LNCAP (cell line): Measurements from ENCODE around the gene ADM2.

ENCODE experiments used
- TF ChIP-seq, protein P1 (sequence below): fragments of 450-650 bp; IDR thresholded peaks from 2 replicates; pipeline ENCODE4 v1.5.1; 2017; ENCODE audit warnings: mild to moderate bottlenecking

The ADM2 gene

DNA sequence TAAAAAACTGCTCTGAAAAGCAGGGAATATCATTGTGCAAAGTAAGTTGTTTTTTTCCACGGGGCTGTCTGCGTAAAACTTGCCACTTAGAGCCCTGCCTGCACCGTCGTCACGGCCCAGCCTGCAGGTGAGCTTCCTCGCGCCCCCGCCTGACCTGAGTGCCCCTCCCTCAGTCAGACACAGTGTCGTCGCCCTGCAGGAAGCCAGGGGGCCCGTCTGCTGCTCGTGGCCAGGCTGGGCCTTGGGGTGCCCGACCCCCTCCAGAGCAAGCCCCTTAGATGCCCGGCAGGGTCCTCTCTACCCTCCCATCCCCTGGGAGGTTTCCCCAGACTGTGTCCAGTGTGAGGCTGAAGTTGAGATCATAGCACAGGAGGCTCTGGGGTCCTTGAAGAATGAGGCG, 38.1 kb upstream of the ADM2 start:
- TF ChIP-seq, protein P1, sequence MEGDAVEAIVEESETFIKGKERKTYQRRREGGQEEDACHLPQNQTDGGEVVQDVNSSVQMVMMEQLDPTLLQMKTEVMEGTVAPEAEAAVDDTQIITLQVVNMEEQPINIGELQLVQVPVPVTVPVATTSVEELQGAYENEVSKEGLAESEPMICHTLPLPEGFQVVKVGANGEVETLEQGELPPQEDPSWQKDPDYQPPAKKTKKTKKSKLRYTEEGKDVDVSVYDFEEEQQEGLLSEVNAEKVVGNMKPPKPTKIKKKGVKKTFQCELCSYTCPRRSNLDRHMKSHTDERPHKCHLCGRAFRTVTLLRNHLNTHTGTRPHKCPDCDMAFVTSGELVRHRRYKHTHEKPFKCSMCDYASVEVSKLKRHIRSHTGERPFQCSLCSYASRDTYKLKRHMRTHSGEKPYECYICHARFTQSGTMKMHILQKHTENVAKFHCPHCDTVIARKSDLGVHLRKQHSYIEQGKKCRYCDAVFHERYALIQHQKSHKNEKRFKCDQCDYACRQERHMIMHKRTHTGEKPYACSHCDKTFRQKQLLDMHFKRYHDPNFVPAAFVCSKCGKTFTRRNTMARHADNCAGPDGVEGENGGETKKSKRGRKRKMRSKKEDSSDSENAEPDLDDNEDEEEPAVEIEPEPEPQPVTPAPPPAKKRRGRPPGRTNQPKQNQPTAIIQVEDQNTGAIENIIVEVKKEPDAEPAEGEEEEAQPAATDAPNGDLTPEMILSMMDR = no peak

DNA sequence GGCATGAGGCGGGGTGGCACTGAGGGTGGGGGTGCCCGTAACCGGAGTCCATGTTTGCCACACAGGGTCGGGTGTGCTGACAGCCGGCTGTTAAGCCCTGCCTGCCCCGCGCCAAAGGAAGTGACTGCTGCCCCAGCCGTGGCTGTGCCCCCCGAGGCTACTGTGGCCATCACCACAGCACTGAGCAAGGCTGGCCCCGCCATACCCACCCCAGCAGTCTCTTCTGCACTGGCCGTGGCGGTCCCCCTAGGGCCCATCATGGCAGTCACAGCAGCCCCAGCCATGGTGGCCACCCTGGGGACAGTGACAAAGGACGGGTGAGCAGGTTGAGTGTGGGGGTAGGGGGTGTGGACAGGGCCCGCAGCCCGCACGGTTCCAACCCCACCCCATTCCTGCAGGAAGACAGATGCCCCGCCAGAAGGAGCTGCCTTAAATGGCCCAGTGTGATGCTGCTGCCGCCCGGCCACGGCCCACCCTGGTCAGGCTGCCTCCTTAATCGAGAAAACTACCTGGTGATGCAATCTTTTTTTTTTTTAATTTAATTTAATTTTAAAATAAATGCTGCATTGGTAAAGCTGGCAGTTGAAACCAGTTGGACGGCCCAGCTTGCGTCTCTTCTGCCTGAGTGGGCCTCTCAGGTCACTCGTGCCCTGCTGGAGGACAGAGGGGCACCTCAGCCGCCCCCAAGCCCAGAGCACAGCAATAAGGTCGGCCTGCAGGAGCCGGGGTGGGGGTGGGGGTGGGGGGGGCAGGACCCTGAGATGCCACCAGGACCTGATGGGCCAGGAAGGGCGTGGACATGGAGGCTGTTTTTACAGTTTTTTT, 37.3 kb upstream of the ADM2 start:
- TF ChIP-seq, protein P1 = no peak

- TF ChIP-seq, protein P1 = no peak
These were observed 36.7 kb upstream of the ADM2 start for GRCh38 chr22:50444663-50445062.

- TF ChIP-seq, protein P1 = no peak
These were observed 36.1 kb upstream of the ADM2 start for GRCh38 chr22:50445071-50445879.

- TF ChIP-seq, protein P1 = no peak
These were observed 35.2 kb upstream of the ADM2 start for GRCh38 chr22:50445880-50446707.

DNA sequence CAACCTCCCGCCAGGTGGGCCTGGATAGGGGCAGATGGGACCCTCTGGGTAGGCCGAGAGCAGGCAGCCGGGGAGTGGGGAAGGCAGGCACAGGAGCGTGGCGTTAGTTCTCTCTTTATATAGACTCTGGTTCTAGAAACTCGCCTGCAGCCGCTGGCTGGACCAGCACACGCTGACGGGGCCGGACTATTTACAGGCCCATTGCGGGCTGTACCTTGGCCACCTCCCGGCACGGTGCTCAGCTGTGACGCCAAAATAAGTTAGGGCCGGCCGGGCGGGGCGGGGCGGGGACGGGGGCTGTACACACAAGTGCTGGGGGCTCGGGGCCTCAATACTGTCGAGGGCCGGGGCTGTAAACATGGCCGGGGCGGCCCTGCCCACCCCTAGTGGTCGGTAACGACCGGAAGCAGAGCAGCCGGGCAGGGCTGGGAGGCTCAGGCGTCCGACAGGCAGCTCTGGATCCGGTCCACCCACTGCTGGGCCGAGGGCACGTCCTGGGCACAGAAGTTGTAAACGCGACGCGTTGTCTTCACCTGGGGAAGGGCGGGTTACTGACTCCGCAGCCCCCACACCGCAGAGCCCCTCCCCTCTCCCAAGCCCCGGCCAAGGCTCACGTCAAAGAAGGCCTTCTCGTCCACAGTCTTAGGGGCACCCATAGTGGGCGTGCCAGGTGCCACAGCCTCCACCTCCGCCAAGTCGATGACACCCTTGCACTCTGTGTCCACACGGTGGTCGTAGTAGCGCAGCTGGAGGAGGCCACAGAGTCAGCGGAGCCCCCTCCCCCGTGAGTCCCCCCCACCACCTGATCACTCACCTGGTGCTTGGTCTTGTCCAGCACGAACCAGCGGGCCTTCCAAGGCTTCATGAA, 34.4 kb upstream of the ADM2 start:
- TF ChIP-seq, protein P1 = no peak
